CD4-positive, alpha-beta T cell (primary cell): Measurements from ENCODE around the gene SFSWAP. TPM values are rescaled to one million over a fixed set of nuclear protein-coding genes. Genes with fewer than 3 reads are reported as not detected.

ENCODE experiments used
- ATAC-seq: fragments of 200-7000 bp; cut with Tn5 transposase; one replicate; pipeline ENCODE4 v1.10.0; 2022; ENCODE audit warnings: mild to moderate bottlenecking; ENCODE audit not compliant: poor library complexity
- CTCF ChIA-PET: fragments of 350-600 bp; sonication (Branson Sonifier 250); formaldehyde crosslinking; loops from one replicate; lab custom pipeline; 2021; ENCODE audit warnings: antibody characterized with exemption, inconsistent platforms; lab: Charles Lee
- POLR2A ChIA-PET: fragments of 350-600 bp; sonication (Branson Sonifier 250); formaldehyde crosslinking; loops from one replicate; lab custom pipeline; 2021; ENCODE audit warnings: antibody characterized with exemption, inconsistent platforms; lab: Charles Lee
- DNase-seq, 14 experiments: peaks; one replicate each; pipeline ENCODE4 v3.0.0-alpha.2; 2013 to 2020; ENCODE audit warnings: mixed read lengths in 2 of 14
- H3K27ac ChIP-seq, 2 donors: one replicate each; pipeline versions ENCODE4 v1.5.1 to v1.7.0; 2013; ENCODE audit warnings: low read length in 2 of 2, low read depth in 1 of 2, mild to moderate bottlenecking in 1 of 2
- H3K27me3 ChIP-seq, 2 experiments: 1 replicate in 1 of 2; 2 replicates in 1 of 2; pipeline versions ENCODE4 v1.6.1 to v1.7.0; 2013; ENCODE audit warnings: low read length in 2 of 2, control low read depth in 1 of 2, mild to moderate bottlenecking in 1 of 2, moderate library complexity in 1 of 2; ENCODE audit not compliant: insufficient read depth in 2 of 2, control insufficient read depth in 1 of 2
- H3K36me3 ChIP-seq: one replicate; pipeline ENCODE4 v1.6.1; 2013; ENCODE audit warnings: low read length, control low read depth; ENCODE audit not compliant: insufficient read depth
- H3K4me1 ChIP-seq: one replicate; pipeline ENCODE4 v1.6.1; 2013; ENCODE audit warnings: low read length, control low read depth; ENCODE audit not compliant: insufficient read depth
- H3K4me3 ChIP-seq: one replicate; pipeline ENCODE4 v1.5.1; 2013; ENCODE audit warnings: mild to moderate bottlenecking, low read length, moderate library complexity
- H3K9me3 ChIP-seq, 2 experiments: 1 replicate in 1 of 2; 2 replicates in 1 of 2; pipeline versions ENCODE4 v1.6.1 to v1.7.0; 2013; ENCODE audit warnings: low read length in 2 of 2, mild to moderate bottlenecking in 2 of 2, control low read depth in 1 of 2, moderate library complexity in 1 of 2; ENCODE audit not compliant: control insufficient read depth in 1 of 2, insufficient read depth in 1 of 2
- H3K27ac Mint-ChIP-seq: one replicate; pipeline ENCODE4 v1.8.0; 2020; ENCODE audit warnings: mixed read lengths
- H3K27me3 Mint-ChIP-seq: one replicate; pipeline ENCODE4 v1.8.0; 2021; ENCODE audit warnings: mixed read lengths
- H3K36me3 Mint-ChIP-seq: one replicate; pipeline ENCODE4 v1.8.0; 2021; ENCODE audit warnings: low read depth, mixed read lengths
- H3K4me1 Mint-ChIP-seq: one replicate; pipeline ENCODE4 v1.8.0; 2021; ENCODE audit warnings: low read depth, mixed read lengths
- H3K4me3 Mint-ChIP-seq: one replicate; pipeline ENCODE4 v1.8.0; 2020; ENCODE audit warnings: mild to moderate bottlenecking, mixed read lengths
- H3K9me3 Mint-ChIP-seq: one replicate; pipeline ENCODE4 v1.8.0; 2020; ENCODE audit warnings: mixed read lengths
- intact Hi-C, 2 experiments: fragments of 100-400 bp; cut with DNase I in 1 of 2; cut with micrococcal nuclease in 1 of 2; formaldehyde crosslinking; loops; one replicate each; pipeline versions ENCODE4 v1.15.1 to v1.9.0; 2023 to 2025; cut with DNase I, micrococcal nuclease
- total RNA-seq, 174 experiments: library from RNA in 2 of 174; stranded (reverse) in 2 of 174; gene quantifications; one replicate each; pipeline ENCODE4 v1.2.3 and lab custom pipeline; 2021 to 2026
- TF ChIP-seq, protein P1 (sequence below): fragments of 200-600 bp; IDR thresholded peaks from one replicate; pipeline ENCODE4 v1.8.0; 2022; ENCODE audit warnings: antibody characterized with exemption, mild to moderate bottlenecking

SFSWAP gene
- total RNA-seq, 2 experiments from 2014 or later = 88.7 to 98.4 TPM

DNA sequence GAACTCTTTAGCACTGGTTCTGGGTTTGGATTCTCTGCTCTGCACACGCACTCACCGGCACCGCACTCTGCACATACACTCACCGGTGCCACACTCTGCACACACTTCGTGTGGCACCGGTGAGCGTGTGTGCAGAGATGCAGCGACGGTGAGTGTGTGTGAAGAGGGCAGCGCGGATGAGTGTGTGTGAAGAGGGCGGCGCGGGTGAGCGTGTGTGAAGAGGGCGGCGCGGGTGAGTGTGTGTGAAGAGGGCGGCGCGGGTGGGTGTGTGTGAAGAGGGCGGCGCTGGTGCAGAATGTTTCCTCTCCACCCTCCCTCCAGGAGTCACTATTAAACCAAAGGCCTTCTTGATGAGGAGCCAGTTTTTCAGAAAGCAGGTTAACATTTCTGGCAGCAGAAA, 68.1 kb downstream of the SFSWAP start:
- H3K36me3 ChIP-seq = peaks cover 72% of the 10 kb centered on the region
- H3K27me3 Mint-ChIP-seq = no peaks in the 10 kb centered on the region
- H3K9me3 ChIP-seq = no peaks in the 10 kb centered on the region
- H3K4me3 ChIP-seq = no peak overlapping the region
- no peak overlapping the region for H3K27ac Mint-ChIP-seq
- H3K4me1 ChIP-seq = peaks cover 8% of the 10 kb centered on the region
- H3K4me1 Mint-ChIP-seq = peaks cover 23% of the 10 kb centered on the region
- DNase-seq (no peak), ATAC-seq (no peak)
- intact Hi-C loops = no loop called here
- no peaks in the 10 kb centered on the region for H3K9me3 Mint-ChIP-seq
- ChIA-PET CTCF (no interaction called here), POLR2A (no interaction called here)
- H3K27ac ChIP-seq = no peak overlapping the region
- peaks cover 84% of the 10 kb centered on the region for H3K36me3 Mint-ChIP-seq
- H3K4me3 Mint-ChIP-seq = no peak overlapping the region
- TF ChIP-seq, protein P1, sequence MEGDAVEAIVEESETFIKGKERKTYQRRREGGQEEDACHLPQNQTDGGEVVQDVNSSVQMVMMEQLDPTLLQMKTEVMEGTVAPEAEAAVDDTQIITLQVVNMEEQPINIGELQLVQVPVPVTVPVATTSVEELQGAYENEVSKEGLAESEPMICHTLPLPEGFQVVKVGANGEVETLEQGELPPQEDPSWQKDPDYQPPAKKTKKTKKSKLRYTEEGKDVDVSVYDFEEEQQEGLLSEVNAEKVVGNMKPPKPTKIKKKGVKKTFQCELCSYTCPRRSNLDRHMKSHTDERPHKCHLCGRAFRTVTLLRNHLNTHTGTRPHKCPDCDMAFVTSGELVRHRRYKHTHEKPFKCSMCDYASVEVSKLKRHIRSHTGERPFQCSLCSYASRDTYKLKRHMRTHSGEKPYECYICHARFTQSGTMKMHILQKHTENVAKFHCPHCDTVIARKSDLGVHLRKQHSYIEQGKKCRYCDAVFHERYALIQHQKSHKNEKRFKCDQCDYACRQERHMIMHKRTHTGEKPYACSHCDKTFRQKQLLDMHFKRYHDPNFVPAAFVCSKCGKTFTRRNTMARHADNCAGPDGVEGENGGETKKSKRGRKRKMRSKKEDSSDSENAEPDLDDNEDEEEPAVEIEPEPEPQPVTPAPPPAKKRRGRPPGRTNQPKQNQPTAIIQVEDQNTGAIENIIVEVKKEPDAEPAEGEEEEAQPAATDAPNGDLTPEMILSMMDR = no peak
- H3K27me3 ChIP-seq = no peaks in the 10 kb centered on the region

DNA sequence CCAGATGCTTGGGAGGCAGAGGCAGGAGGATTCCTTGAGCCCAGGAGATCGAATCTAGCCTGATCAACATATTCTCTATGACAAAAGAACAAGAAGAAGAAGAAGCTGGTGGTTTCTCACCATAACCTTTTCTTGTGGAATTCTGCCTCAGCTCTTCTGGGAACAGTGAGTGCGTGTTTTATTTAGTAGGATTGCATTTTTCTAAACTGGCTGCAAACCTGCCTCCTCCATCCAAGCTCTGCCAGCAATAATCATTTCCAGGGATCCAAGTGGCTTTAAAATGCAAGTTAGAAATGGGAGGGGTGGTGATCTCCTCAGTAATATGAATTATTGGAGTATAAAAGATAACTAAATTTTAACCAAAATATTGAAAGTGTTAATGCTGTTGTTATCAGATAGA, 71.2 kb downstream of the SFSWAP start:
- H3K27ac Mint-ChIP-seq = no peak overlapping the region
- CTCF ChIA-PET = no interaction called here
- peaks cover 82% of the 10 kb centered on the region for H3K36me3 Mint-ChIP-seq

DNA sequence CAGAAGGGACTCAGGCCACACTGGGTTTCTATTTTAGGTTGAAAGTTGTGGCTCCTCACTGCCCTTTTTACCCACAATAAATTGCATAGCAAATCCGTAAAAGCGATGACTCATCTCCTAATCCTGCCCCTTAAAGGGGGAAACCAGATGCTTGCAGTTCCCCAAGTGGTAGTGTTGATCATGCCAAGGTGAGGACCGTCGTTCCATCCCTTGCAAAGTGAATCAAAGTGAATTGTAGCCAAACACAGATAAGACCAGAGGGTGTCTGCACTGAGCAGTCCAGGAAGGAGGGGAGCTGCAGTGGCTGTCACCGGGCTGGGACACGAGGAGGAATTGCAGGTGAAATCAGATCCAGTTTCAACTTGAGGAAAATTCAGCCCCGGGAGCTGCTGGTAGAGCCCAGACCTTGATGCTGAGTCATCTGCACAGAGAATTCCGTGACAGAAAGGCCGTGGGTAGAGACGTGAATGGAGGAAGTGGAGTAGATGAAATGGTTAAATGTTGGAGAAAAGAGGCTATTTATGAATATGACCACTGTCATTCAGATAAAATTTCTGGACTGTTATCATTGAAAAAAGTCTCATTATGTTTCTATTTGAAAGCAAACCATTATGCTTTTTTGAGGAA, 73.1 kb downstream of the SFSWAP start:
- Histone ChIP-seq H3K27ac (no peak overlapping the region), H3K4me3 (no peak overlapping the region), H3K4me1 (no peaks in the 10 kb centered on the region), H3K36me3 (peaks cover 79% of the 10 kb centered on the region), H3K9me3 (no peaks in the 10 kb centered on the region), H3K27me3 (no peaks in the 10 kb centered on the region)
- DNase-seq (no peak), ATAC-seq (no peak)
- Mint-ChIP-seq H3K27ac (no peak overlapping the region), H3K4me1 (no peaks in the 10 kb centered on the region), H3K9me3 (no peaks in the 10 kb centered on the region), H3K36me3 (peaks cover 82% of the 10 kb centered on the region), H3K4me3 (no peak overlapping the region), H3K27me3 (no peaks in the 10 kb centered on the region)
- POLR2A ChIA-PET = no interaction called here
- intact Hi-C loops = no loop called here
- CTCF ChIA-PET = no interaction called here
- TF ChIP-seq, protein P1 = no peak

More for the DNA sequence above, 71.2 kb downstream of the SFSWAP start:
- Mint-ChIP-seq H3K4me1 (no peaks in the 10 kb centered on the region), H3K27me3 (no peaks in the 10 kb centered on the region), H3K4me3 (no peak overlapping the region), H3K9me3 (no peaks in the 10 kb centered on the region)
- no peak for ATAC-seq
- no peak overlapping the region for H3K4me3 ChIP-seq
- H3K27me3 ChIP-seq = no peaks in the 10 kb centered on the region
- POLR2A ChIA-PET = interaction anchor here (1.1 kb wide), 1 partner anchor 89 kb away, joined by 3 read pairs; no protein-coding TSS in a partner anchor
- H3K4me1 ChIP-seq = no peaks in the 10 kb centered on the region
- no peak overlapping the region for H3K27ac ChIP-seq
- TF ChIP-seq, protein P1 = no peak
- intact Hi-C loops = no loop called here
- H3K36me3 ChIP-seq = peaks cover 75% of the 10 kb centered on the region
- H3K9me3 ChIP-seq = no peaks in the 10 kb centered on the region
- no peak for DNase-seq
